Kidney glomerular epithelial cell (primary cell): Measurements from ENCODE around the gene ADAM22.
A peak's percentile ranks its signal among the peaks of the same experiment; 100 is the strongest.
"Not testable (repeated sequence)": the region's sequence is repeated elsewhere in the genome, so short reads cannot be mapped to it uniquely, and the experiment has no call there.

Experiments used
- DNase-seq: peaks from one replicate; lab custom pipeline; 2025; lab: John Stamatoyannopoulos, UW

The ADAM22 gene, protein sequence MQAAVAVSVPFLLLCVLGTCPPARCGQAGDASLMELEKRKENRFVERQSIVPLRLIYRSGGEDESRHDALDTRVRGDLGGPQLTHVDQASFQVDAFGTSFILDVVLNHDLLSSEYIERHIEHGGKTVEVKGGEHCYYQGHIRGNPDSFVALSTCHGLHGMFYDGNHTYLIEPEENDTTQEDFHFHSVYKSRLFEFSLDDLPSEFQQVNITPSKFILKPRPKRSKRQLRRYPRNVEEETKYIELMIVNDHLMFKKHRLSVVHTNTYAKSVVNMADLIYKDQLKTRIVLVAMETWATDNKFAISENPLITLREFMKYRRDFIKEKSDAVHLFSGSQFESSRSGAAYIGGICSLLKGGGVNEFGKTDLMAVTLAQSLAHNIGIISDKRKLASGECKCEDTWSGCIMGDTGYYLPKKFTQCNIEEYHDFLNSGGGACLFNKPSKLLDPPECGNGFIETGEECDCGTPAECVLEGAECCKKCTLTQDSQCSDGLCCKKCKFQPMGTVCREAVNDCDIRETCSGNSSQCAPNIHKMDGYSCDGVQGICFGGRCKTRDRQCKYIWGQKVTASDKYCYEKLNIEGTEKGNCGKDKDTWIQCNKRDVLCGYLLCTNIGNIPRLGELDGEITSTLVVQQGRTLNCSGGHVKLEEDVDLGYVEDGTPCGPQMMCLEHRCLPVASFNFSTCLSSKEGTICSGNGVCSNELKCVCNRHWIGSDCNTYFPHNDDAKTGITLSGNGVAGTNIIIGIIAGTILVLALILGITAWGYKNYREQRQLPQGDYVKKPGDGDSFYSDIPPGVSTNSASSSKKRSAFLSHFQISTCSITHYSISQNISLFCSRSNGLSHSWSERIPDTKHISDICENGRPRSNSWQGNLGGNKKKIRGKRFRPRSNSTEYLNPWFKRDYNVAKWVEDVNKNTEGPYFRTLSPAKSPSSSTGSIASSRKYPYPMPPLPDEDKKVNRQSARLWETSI

DNA sequence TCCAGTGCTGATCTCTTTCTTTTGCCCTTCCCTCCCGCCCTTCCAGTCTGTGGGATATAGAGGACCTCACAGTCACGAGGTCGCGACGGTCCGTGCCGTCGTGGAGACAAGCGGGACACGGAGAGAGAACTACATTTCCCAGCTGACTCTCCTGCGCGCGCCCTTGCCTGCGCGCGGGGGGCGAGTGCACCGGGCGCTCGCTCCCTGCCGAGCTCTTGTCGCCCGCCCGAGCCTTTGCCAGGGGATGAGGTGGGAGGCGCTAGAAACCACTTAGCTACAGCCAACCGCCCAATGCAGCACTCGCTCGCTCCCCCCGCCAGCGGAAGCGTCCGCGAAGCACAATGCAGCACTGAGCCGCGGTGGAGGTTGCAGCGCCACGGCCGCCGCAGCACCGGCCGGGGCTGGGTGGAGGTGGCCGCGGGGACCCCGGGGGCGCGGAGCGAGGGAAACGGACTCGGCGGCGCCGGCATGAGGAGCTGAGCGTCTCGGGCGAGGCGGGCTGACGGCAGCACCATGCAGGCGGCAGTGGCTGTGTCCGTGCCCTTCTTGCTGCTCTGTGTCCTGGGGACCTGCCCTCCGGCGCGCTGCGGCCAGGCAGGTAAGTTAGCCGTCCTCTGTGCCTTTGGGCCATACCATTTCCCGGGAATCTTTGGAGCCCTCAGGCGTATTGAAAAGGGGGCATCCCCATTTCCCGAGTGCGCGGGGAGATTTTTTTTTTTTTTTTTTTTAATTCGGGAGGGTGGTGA, at the start of gene ADAM22:
ADAM22 (plus strand) TSS at position 299 of the 746 bp plus-strand sequence; CDS start at position 514, 215 bp downstream.
- peak; percentile 72 for DNase-seq

DNA sequence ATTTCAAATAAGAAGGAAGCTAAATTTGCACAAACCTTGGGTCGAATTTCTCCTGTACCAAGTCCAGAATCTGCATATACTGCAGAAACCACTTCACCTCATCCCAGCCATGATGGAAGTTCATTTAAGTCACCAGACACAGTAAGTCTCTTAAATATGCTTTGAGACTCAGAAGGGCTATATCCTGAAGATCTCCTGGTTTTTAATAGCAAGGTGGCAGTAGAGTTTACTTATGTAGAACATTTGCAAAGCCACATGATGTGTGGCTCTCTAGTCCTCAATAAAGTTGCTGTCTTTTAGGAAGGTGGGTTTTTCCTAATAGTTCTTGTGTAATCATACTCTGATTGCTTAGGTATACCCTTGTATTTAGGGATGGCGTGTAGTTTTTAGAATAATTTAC, 49.0 kb upstream of the ADAM22 start:
- DNase-seq: no peak

DNA sequence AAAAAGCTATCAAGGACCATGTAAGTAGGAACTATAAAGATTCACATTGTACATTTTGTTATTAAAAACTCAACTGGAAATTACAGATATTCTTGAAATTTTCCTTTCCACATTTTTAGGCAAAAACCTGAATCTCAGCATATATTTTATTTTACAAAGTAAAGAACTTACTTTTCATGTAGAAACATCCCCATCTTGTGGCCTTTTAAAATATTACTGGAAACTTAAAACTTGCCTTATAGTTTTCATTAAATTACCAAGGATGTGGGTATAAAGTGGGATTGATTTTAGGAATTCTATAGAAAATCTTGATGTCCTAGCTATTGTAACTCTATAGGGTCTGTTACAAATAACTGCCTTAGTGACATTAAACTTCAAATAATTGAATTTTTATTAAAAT, 47.2 kb upstream of the ADAM22 start:
- DNase-seq: peak; percentile 7

DNA sequence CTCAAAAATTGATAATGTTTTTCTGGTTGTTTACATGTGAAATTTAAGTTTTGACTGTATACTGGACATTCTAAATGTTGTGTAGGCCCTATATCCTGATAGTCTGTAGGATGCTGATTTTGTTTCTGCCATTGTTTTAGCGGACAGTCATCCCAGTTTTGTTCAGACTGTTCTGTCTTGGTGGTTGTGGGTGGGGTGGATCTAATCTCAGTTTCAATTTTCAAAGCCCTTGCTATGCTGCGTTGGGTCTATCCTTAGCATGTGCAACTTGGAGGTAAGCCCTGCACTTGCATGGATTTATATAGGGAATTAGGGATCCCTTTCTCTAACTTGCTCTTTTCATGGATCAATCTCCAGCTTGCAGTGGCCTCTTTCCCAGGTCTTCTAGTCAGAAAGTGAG, 38.7 kb upstream of the ADAM22 start:
- DNase-seq: no peak

DNA sequence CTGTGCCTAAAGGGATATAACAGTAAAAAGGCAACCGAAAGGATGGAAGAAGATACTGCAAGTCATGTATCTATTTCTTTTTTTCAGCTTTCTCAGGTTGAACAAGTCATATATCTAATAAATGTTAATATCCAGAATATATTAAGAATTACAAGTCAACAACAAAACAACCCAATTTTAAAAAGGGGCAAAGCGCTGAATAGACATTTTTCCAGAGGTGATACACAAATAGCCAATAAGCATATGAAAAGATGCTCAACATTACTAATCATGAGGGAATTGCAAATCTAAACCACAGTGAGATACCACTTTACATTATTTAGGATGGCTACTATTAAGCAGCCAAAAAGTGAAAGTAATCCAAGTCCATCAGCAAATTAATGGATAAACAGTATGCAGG, 34.8 kb upstream of the ADAM22 start:
- DNase-seq: no peak

DNA sequence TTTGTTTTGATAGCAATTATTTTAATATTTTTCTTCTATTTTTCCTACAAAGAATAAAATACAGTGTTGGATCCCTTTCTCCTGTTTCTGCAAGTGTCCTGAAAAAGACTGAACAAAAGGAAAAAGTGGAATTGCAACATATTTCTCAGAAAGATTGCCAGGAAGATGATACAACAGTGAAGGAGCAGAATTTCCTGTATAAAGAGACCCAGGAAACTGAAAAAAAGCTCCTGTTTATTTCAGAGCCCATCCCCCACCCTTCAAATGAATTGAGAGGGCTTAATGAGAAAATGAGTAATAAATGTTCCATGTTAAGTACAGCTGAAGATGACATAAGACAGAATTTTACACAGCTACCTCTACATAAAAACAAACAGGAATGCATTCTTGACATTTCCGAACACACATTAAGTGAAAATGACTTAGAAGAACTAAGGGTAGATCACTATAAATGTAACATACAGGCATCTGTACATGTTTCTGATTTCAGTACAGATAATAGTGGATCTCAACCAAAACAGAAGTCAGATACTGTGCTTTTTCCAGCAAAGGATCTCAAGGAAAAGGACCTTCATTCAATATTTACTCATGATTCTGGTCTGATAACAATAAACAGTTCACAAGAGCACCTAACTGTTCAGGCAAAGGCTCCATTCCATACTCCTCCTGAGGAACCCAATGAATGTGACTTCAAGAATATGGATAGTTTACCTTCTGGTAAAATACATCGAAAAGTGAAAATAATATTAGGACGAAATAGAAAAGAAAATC, 26.7 kb upstream of the ADAM22 start:
- not testable (repeated sequence) for DNase-seq

DNA sequence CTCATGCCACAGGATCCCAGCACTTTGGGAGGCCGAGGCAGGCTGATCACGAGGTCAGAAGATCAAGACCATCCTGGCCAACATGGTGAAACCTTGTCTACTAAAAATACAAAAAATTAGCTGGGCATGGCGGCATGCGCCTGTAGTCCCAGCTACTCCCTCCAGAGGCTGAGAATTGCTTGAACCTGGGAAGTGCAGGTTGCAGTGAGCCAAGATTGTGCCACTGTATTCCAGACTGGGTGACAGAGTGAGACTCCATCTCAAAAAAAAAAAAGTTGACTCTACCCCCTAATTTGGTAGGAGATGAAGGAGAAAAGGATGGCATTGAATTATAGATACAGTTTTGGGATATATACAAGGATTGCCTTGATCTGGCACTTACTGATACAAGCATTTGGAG, 25.2 kb upstream of the ADAM22 start:
- DNase-seq: not testable (repeated sequence)

DNA sequence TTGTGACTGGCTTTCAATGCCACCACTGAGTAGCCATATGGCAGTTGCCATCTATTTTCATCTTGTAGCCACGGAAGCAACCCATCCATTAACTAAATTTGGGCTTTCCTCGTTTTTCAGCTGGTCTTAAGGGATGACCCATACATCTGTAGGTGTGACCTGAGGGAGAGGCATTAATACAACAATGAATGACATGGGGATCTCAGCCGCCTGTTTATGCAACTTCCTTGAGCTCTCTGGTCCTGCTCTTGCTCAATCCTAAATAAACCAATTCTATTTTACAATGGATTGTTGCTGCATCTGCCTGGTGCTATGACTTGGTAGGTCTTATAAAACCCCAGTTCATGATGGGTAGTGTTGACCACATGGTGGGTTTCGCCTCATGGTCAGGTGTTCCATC, 21.9 kb upstream of the ADAM22 start:
- no peak for DNase-seq

DNA sequence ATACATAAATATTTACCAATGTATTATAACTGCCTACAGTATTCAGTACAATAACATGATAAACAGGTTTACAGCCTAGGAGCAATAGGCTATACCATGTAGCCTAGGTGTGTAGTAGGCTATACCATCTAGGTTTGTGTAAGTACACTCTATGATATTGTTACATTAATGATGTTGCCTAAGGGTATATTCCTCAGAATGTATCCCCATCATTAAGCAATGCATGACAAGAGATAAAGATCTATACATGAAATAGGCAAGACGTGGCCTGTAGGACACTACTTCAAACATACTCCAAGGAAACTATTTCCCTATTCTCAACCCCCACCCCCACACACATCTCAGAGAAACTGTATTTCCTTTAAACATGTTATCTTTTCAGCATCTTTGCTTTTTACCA, 15.3 kb upstream of the ADAM22 start:
- DNase-seq: no peak

DNA sequence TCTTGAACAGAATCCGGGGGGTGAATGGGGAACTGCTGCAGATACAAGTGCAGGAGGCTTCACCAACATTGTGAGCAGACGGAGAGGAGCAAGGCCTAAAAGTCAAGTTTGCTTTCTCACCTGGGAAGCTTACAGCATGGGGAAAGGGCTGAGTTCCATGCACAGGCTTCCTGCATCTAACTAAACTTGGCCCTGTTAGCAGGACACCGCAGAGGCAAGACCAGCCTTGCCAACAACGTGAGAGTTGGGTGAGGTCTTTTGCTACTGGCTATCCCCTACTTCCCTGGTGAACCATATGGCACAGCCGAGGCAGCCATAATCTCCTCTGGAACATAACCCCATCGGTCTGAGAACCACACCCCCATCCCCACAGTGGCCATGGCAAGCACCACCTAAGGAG, 14.2 kb upstream of the ADAM22 start:
- DNase-seq: no peak

DNA sequence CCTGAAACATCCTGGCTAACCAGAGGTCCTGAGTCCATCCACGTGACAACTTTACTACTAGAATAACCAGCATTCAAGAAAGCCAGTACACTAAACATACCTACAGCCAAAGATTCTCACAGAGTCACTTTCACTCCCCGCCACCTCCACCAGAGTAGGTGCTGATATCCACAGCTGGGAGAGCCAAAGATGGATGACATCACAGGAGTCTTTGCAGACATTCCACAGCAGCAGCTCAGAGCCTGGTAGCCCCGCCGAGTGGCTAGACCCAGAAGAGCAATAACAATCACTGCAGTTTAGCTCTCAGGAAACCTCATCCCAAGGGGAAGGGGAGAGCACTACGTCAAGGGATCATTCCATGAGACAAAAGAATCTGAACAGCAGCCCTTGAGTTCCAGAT, 13.5 kb upstream of the ADAM22 start:
- DNase-seq: no peak

DNA sequence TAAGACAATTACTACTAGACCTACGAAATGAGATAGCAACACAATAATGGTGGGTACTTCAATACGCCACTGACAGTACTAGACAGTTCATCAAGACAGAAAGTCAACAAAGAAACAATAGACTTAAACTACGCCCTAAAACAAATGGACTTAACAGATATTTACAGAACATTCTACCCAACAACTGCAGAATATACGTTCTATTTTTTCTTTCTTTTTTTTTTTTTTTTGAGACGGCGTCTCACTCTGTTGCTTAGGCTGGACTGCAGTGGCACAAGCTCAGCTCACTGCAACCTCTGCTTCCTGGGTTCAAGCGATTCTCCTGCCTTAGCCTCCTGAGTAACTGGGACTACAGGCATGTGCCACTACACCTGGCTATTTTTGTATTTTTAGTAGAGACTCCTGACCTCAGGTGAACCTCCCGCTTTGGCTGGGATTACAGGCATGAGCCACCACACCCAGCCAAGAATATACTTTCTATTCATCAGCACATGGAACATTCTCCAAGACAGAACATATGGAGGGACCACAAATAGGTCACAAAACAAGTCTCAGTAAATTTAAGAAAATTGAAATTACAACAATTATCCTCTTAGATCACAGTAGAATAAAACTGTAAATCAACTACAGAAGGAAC, 11.2 kb upstream of the ADAM22 start:
- not testable (repeated sequence) for DNase-seq

DNA sequence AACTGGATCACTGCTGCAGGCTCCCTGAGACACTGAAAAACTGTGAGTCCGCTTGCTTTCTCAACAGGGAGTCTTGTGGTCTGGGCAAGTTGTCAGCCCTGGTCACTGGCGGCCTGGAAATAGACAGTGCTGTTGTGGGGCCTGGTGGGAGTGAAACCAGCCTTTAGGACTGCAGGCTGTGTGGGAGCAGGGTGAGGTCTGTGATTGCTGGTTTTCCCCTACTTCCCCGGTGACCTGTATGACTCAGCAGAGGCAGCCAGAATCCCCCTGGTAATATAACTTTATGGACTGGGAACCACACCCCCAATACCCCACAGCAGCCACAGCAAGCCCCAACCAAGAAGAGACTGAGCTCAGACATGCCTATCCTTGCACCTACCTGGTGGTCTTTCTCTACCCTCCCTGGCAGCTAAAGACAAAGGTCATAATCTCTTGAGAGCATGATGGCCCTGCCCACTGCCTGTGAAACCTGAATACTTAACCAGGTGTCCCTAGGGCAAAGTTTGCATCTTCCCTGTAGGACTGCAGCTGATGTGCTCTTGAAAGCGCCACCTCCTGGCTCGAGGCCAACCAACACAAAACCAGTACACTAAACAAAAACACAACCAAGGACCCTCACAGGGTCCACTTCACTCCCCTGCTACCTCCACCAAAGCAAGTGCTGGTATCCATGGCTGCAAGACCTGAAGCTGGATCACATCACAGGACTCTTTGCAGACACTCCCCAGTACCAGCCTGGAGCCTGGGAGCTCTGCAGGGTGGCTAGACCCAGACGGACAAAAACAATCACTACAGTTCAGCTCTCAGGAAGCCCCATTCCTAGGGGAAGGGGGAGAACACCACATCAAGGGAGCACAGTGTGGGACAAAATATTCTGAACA, 7.2 kb upstream of the ADAM22 start:
- peak; percentile 31 for DNase-seq

DNA sequence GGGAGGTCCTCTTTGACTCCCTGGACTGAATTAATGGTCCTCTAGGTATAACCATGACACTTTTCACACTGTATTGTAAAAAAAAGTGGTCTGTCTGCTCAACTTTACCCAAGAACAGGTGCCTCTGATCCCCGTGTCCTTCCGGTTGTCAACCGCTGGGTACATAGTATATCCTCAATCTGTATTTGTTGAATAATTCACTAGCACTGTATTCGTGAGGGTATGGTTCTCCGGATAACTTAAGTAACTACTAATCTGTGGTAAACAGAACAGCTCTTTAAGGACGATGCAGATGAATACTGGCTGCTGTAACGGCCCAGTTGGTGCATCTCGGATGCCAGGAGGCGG, 472 bp upstream of the ADAM22 start:
- DNase-seq: no peak

DNA sequence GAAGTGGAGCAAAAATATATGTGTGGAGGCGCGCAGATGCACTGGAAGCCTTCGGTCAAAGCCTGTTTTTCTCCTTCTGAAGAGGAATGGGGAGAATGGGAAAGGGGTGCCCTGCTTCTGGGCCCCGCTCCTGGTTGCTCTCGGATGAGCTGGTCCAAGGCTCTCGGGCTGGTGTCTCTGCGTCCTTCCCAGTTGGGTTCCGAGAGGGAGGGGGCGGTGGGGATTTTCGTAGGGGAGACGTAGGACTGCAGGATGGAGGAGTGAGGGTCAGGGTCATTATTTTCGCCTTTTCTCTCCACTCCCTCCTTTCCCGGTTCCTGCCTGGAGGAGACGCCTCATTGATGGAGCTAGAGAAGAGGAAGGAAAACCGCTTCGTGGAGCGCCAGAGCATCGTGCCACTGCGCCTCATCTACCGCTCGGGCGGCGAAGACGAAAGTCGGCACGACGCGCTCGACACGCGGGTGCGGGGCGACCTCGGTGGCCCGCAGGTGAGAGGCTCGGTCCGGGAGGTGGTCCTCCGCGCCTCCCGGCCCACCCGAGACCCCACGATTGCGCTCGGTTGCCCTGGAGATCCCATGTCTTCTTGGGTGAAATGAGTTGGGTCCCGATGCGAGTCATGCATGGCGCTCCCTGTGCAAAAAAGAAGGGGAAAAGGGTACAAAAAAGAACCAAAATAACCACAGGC, 790 bp downstream of the ADAM22 start:
- DNase-seq: peak; percentile 24

DNA sequence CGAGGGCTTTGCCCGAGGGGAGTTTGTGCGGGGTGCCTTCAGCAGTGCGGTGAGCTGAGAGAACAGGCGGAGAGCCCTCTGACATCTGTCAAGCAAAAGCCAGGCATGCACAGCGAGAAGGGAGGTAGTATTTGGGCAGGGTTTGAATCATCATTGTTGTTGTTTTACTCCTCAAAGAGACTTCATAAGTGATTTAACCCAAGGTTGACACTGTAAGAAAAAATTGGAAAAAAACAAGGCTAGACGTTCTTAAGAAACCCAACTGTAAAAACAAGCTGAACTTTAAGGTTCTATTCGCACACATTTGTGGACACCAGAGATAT, 1.3 kb downstream of the ADAM22 start:
- peak; percentile 34 for DNase-seq

DNA sequence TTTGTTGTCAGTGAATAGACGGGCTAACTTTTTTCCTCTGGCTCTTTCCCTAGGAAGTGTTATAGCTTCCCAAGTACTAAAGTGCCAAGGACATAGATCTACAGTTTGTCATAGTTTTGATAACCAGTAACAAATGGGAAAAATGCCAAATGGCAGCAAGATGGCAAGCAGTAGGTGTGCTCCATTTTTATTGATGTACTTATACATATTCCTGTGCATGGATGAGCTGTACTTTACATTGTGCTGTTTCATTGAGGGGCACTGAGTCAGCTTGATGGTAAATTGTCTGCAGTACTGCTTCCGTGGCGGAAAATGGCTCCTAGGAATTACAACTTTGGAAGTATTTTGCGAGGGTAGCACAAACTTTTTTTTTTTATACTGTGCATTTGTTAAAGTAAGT, 7.1 kb downstream of the ADAM22 start:
- no peak for DNase-seq

DNA sequence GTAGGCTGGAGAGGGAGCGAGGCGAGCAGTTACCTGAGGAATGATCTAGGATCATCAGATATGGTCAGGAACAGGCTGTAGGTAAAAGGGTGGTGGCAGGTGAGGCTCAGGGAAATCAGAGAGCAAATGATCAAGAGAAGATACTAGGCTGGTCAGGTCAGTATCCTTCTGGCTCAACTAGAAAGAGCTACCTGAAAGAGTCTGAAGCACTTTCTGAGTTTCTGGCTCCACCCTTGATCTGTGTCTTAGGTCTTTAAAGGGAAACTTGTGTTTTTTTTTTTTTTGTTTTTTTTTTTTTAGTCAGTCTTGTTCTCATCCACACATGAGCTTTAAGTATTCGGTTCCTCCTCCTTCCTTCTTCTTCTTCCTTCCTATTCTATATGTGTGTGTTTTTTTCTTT, 10.5 kb downstream of the ADAM22 start:
- no peak for DNase-seq

DNA sequence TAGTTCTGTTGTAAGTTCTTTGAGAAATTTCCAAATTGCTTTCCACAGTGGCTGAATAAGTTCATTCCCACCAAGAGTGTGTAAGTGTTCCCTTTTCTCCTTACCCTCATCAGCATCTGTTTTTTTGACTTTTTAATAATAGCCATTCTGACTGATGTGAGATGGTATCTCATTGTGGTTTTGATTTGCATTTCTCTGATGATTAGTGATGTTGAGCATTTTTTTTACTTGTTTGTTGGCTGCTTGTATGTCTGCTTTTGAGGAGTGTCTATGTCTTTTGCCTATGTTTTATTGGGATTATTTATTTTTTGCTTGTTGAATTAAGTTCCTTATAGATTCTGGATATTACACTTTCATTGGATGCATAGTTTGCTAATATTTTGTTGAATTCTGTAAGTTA, 11.9 kb downstream of the ADAM22 start:
- not testable (repeated sequence) for DNase-seq

DNA sequence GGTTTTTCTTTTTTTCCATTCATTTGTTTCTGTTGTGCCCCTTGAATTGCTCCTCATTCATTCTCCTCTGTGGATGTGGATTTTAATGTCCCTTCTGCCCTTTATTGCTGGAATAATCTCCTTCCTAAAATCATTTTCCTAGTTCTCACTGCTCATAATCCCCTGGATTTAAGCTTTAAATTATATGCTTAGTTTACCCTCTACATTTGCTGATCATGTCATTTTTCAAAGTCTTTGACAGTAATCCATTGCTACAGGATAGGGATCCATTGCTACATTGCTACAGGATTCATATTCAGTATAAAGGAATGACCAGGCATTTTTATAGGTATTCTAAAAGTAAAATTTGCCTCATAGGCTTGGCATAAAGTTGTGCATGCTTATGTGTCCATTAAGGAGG, 14.3 kb downstream of the ADAM22 start:
- no peak for DNase-seq
